HT1080 (cell line): Measurements from ENCODE around the gene CLN3. TPM values are rescaled to one million over a fixed set of nuclear protein-coding genes. Genes with fewer than 3 reads are reported as not detected.
"Not testable (repeated sequence)": the region's sequence is repeated elsewhere in the genome, so short reads cannot be mapped to it uniquely, and the experiment has no call there.

Experiments
- DNase-seq: peaks from one replicate; pipeline ENCODE4 v3.0.0-alpha.2; 2015; ENCODE audit warnings: low read depth
- total RNA-seq: library from RNA; depleted of rRNA; stranded (reverse); fragments of >200 nt; shearing (Covaris generic); gene quantifications from 2 replicates; pipeline ENCODE4 v1.2.3, GENCODE V29; 2014

CLN3 gene
- total RNA-seq, 1 experiment from 2014 or later, result 29.3 TPM

GRCh38 chr16:28495098-28495793 is 3.4 kb upstream of the CLN3 start:
- DNase-seq, result no peak

- peak; percentile 88 for DNase-seq
These were observed 2.4 kb upstream of the CLN3 start, which contains the start of gene APOBR for GRCh38 chr16:28494121-28494851. APOBR (plus strand) TSS chr16:28494643; CDS start chr16:28494682, 39 bp downstream.

- no peak for DNase-seq
These were observed 637 bp upstream of the CLN3 start for GRCh38 chr16:28492511-28492910.

- DNase-seq, result no peak
These were observed 474 bp downstream of the CLN3 start for GRCh38 chr16:28491230-28491969.

GRCh38 chr16:28486266-28486665 is 5.6 kb downstream of the CLN3 start:
- no peak for DNase-seq

- not testable (repeated sequence) for DNase-seq
These were observed 8.5 kb downstream of the CLN3 start for GRCh38 chr16:28483361-28483760.

- no peak for DNase-seq
These were observed 9.8 kb downstream of the CLN3 start for GRCh38 chr16:28482026-28482425.

GRCh38 chr16:28478506-28479180 is 13.2 kb downstream of the CLN3 start:
- no peak for DNase-seq

- DNase-seq, result no peak
These were observed 14.5 kb downstream of the CLN3 start for GRCh38 chr16:28477311-28477920.

GRCh38 chr16:28475221-28475620 is 16.7 kb downstream of the CLN3 start:
- DNase-seq, result no peak

GRCh38 chr16:28473714-28474265 is 18.1 kb downstream of the CLN3 start:
- DNase-seq, result no peak

GRCh38 chr16:28447081-28447480 is 44.8 kb downstream of the CLN3 start:
- DNase-seq, result not testable (repeated sequence)

GRCh38 chr16:28446388-28446787 is 45.5 kb downstream of the CLN3 start:
- DNase-seq, result not testable (repeated sequence)

- not testable (repeated sequence) for DNase-seq
These were observed 47.9 kb downstream of the CLN3 start for GRCh38 chr16:28443943-28444342.

- not testable (repeated sequence) for DNase-seq
These were observed 53.0 kb downstream of the CLN3 start for GRCh38 chr16:28438899-28439298.

GRCh38 chr16:28435340-28435739 is 56.5 kb downstream of the CLN3 start:
- not testable (repeated sequence) for DNase-seq
